ENCODE data around the gene WDPCP.

- TF ChIP-seq CTCF (IDR thresholded peaks at IDR 0.05; ENCODE audit: poor library complexity, severe bottlenecking), result no peak
- TF ChIP-seq POLR2AphosphoS5 (IDR thresholded peaks at IDR 0.05), result no peak
- no peak for TF ChIP-seq MXI1 (conservative IDR thresholded peaks at IDR 0.05; ENCODE audit: poor library complexity, severe bottlenecking)
- TF ChIP-seq SMC3 (conservative IDR thresholded peaks at IDR 0.05; ENCODE audit: poor library complexity), result no peak
- no peak for TF ChIP-seq TAF1 (IDR thresholded peaks at IDR 0.05; ENCODE audit: low read depth)
- TF ChIP-seq RAD21 (conservative IDR thresholded peaks at IDR 0.05), result no peak
- TF ChIP-seq REST (IDR thresholded peaks at IDR 0.05; ENCODE audit: borderline replicate concordance), result no peak
- no peak for TF ChIP-seq EZH2 (IDR thresholded peaks at IDR 0.05; ENCODE audit: borderline replicate concordance, insufficient read depth, low read length, poor library complexity, severe bottlenecking)
- TF ChIP-seq EP300 (conservative IDR thresholded peaks at IDR 0.05; ENCODE audit: poor library complexity, severe bottlenecking), result no peak
Measured at GRCh38 chr2:63422556-63422955, 165.7 kb downstream of the WDPCP start.

Measured in neural cell (in vitro differentiated cells).